GM23338 (cell line): ENCODE measurements around the gene SAMD4A.

Experiments
- ETS1 ChIP-seq: IDR thresholded peaks from 2 replicates; pipeline ENCODE4 v1.6.1; 2016; ENCODE audit warnings: antibody characterized with exemption
- POLR2AphosphoS5 ChIP-seq: IDR thresholded peaks from 2 replicates; pipeline ENCODE4 v1.6.1; 2016; ENCODE audit warnings: antibody characterized with exemption, low read depth
- REST ChIP-seq: IDR thresholded peaks from one replicate; pipeline ENCODE4 v1.6.1; 2018; ENCODE audit warnings: antibody characterized with exemption; ENCODE audit not compliant: unreplicated experiment
- TF ChIP-seq, protein P1 (sequence below), 2 experiments: fragments of 200-600 bp in 1 of 2; sonication (generic) in 1 of 2; conservative IDR thresholded peaks; 2 replicates each; pipeline versions ENCODE4 v1.5.1 to v1.6.1; 2016 to 2017; ENCODE audit warnings: antibody characterized with exemption in 2 of 2, low read depth in 2 of 2, mild to moderate bottlenecking in 2 of 2, moderate library complexity in 1 of 2

DNA sequence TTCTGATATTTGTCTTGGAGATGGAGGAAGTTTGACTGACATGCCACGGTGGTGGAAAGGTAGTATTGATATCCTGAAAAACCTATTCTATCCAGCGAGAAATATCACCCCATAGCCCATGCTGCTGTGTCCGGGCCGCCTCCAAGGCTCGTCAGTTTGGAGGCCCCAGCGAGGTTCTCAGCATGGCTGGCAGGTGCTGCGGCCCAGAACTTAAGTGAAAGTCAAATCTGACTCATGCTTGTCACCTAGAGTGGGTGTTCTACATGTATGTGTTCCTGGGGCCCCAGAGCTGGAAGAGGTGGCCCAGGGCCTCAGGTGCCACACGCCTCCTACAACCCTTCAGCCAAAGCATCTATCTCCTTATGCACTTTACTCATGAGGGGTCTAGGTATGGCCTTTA is 242.8 kb downstream of the SAMD4A start:
- TF ChIP-seq, protein P1, sequence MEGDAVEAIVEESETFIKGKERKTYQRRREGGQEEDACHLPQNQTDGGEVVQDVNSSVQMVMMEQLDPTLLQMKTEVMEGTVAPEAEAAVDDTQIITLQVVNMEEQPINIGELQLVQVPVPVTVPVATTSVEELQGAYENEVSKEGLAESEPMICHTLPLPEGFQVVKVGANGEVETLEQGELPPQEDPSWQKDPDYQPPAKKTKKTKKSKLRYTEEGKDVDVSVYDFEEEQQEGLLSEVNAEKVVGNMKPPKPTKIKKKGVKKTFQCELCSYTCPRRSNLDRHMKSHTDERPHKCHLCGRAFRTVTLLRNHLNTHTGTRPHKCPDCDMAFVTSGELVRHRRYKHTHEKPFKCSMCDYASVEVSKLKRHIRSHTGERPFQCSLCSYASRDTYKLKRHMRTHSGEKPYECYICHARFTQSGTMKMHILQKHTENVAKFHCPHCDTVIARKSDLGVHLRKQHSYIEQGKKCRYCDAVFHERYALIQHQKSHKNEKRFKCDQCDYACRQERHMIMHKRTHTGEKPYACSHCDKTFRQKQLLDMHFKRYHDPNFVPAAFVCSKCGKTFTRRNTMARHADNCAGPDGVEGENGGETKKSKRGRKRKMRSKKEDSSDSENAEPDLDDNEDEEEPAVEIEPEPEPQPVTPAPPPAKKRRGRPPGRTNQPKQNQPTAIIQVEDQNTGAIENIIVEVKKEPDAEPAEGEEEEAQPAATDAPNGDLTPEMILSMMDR (conservative IDR thresholded peaks at IDR 0.05; ENCODE audit: low read depth in 2 of 2) = no peak
- TF ChIP-seq REST (no peak), POLR2AphosphoS5 (no peak), ETS1 (no peak)
